ENCODE results near the gene AMT. TPM values are rescaled to one million over a fixed set of nuclear protein-coding genes. Genes with fewer than 3 reads are reported as not detected.

Gene AMT
- total and polyA plus RNA-seq, 2 of the 13 experiments (the other 11 are each of a cell fraction or from before 2014, with no cell fraction given): 35.3 to 59.0 TPM

DNA sequence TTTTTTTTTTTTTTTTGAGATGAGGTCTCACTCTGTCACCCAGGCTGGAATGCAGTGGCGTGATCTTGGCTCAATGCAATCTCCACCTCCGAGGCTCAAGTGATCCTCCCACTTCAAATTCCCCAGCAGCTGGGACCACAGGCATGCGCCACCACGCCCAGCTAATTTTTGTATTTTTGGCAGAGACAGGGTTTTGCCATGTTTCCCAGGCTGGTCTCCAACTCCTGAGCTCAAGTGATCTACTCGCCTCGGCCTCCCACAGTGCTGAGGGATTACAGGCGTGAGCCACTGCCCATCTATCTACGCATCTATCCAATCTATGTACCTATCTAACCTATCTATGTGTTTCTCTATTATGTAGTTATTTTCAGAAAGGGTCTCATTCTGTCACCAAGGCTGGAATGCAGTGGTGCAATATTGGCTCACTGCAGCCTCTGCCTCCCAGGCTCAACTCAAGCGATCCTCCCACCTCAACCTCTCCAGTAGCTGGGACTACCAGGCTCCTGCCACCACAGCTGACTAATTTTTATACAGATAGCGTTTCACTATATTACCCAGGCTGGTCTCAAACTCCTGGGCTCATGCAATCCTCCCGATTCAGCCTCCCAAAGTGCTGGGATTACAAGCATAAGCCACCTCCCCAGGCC, 43.9 kb downstream of the AMT start:
- intact Hi-C loops (cut with micrococcal nuclease; ENCODE audit: unreplicated experiment): no loop called here
- Histone ChIP-seq H3K4me2 (ENCODE audit: low read depth, low read length) (no peak overlapping the region), H2AFZ (ENCODE audit: low read length) (no peak overlapping the region), H3K4me1 (ENCODE audit: insufficient read depth, low read length) (peaks cover 45% of the 10 kb centered on the region), H3K79me2 (ENCODE audit: insufficient read depth, low read length) (peaks cover 85% of the 10 kb centered on the region), H3K9ac (ENCODE audit: insufficient read depth, low read depth, low read length) (no peak overlapping the region), H3K27me3 (ENCODE audit: control insufficient read depth in 1 of 2, insufficient read depth in 2 of 2, low read length in 2 of 2) (no peaks in the 10 kb centered on the region), H3K36me3 (replicated peaks in 1 of 2; ENCODE audit: control insufficient read depth in 1 of 2, insufficient read depth in 2 of 2, low read length in 2 of 2) (peaks cover 3 to 22% of the 10 kb centered on the region in 2 experiments; a peak in 4 of 5 replicates), H4K20me1 (ENCODE audit: insufficient read depth, low read length) (peaks cover 27% of the 10 kb centered on the region), H3K9me3 (ENCODE audit: low read length) (no peaks in the 10 kb centered on the region), H3K4me3 (replicated peaks in 1 of 3; ENCODE audit: insufficient read depth in 1 of 3, low read depth in 2 of 3, low read length in 3 of 3) (no peak overlapping the region), H3K27ac (ENCODE audit: extremely low read length, insufficient read depth, low read length) (no peak overlapping the region)
- peak; percentile 53 for ATAC-seq
- 90% methylated on average over 11 of the region's 11 CpGs for WGBS (ENCODE audit: low lambda C conversion rate)
- in situ Hi-C loops (cut with HindIII; ENCODE audit: extremely low pct_ligation_motif_present, low pct_unique_long_range_greater_than_20kb): no loop called here
- FAIRE-seq: no peak
- DNase-seq (ENCODE audit: low spot score): peak; percentile 18
- ChIA-PET CTCF (ENCODE audit: low intra/inter-chr PET ratio, low total read pairs) (no interaction called here), POLR2A (interaction anchor here (1.3 kb wide), 2 partner anchors 20 to 39 kb away, joined by 4 to 5 read pairs; partner anchors contain the start of gene USP4)
- no TSS peak for BruUV-seq (replicated peaks)
- no peak for TF ChIP-seq ZKSCAN1 (IDR thresholded peaks at IDR 0.05; ENCODE audit: low read length)
- TF ChIP-seq KAT7 (CRISPR knock-in tag; IDR thresholded peaks at IDR 0.05; ENCODE audit: borderline replicate concordance): no peak
- TF ChIP-seq, protein P1, sequence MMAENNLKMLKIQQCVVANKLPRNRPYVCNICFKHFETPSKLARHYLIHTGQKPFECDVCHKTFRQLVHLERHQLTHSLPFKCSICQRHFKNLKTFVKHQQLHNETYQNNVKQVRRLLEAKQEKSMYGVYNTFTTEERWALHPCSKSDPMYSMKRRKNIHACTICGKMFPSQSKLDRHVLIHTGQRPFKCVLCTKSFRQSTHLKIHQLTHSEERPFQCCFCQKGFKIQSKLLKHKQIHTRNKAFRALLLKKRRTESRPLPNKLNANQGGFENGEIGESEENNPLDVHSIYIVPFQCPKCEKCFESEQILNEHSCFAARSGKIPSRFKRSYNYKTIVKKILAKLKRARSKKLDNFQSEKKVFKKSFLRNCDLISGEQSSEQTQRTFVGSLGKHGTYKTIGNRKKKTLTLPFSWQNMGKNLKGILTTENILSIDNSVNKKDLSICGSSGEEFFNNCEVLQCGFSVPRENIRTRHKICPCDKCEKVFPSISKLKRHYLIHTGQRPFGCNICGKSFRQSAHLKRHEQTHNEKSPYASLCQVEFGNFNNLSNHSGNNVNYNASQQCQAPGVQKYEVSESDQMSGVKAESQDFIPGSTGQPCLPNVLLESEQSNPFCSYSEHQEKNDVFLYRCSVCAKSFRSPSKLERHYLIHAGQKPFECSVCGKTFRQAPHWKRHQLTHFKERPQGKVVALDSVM (CRISPR knock-in tag; IDR thresholded peaks at IDR 0.05): peak; percentile 72

- BruUV-seq (replicated peaks): no TSS peak
- ChIA-PET POLR2A (interaction anchor here (1.3 kb wide), 1 partner anchor 38 kb away, joined by 5 read pairs; the partner anchor contains the start of gene USP4), CTCF (ENCODE audit: low intra/inter-chr PET ratio, low total read pairs) (no interaction called here)
- peaks cover 86% of the 10 kb centered on the region for H3K79me2 ChIP-seq (ENCODE audit: insufficient read depth, low read length)
- intact Hi-C loops (cut with micrococcal nuclease; ENCODE audit: unreplicated experiment): no loop called here
- no peaks in the 10 kb centered on the region for H3K9me3 ChIP-seq (ENCODE audit: low read length)
- no peak overlapping the region for H3K4me2 ChIP-seq (ENCODE audit: low read depth, low read length)
- H3K27me3 ChIP-seq (ENCODE audit: control insufficient read depth in 1 of 2, insufficient read depth in 2 of 2, low read length in 2 of 2): no peaks in the 10 kb centered on the region
- peaks cover 24% of the 10 kb centered on the region for H4K20me1 ChIP-seq (ENCODE audit: insufficient read depth, low read length)
- peaks cover 49% of the 10 kb centered on the region for H3K4me1 ChIP-seq (ENCODE audit: insufficient read depth, low read length)
- peaks cover 6 to 31% of the 10 kb centered on the region in 2 experiments; a peak in 4 of 5 replicates for H3K36me3 ChIP-seq (replicated peaks in 1 of 2; ENCODE audit: control insufficient read depth in 1 of 2, insufficient read depth in 2 of 2, low read length in 2 of 2)
- no peak overlapping the region for H3K4me3 ChIP-seq (replicated peaks in 1 of 3; ENCODE audit: insufficient read depth in 1 of 3, low read depth in 2 of 3, low read length in 3 of 3)
- no peak overlapping the region for H3K9ac ChIP-seq (ENCODE audit: insufficient read depth, low read depth, low read length)
- TF ChIP-seq CEBPB (IDR thresholded peaks at IDR 0.05; ENCODE audit: borderline replicate concordance, low read depth, low read length) (peak; percentile 41; the same call in 1 of the 2 replicates), ZNF142 (CRISPR knock-in tag; IDR thresholded peaks at IDR 0.05) (no peak), CEBPG (CRISPR knock-in tag; IDR thresholded peaks at IDR 0.05) (peak; percentile 52)
- TF ChIP-seq, protein P1 (CRISPR knock-in tag; IDR thresholded peaks at IDR 0.05): peak; percentile 92
- no peak for FAIRE-seq
- WGBS (ENCODE audit: low lambda C conversion rate): 88% methylated on average over 1 of the region's 1 CpG
- no peak overlapping the region for H3K27ac ChIP-seq (ENCODE audit: extremely low read length, insufficient read depth, low read length)
- in situ Hi-C loops (cut with HindIII; ENCODE audit: extremely low pct_ligation_motif_present, low pct_unique_long_range_greater_than_20kb): no loop called here
- no peak for ATAC-seq
- DNase-seq (ENCODE audit: low spot score): no peak
- no peak overlapping the region for H2AFZ ChIP-seq (ENCODE audit: low read length)
Observed at GRCh38 chr3:49377483-49377882, 44.8 kb downstream of the AMT start.

Measured in HepG2 (cell line).